Measurements from ENCODE around the gene C15orf39. TPM values are rescaled to one million over a fixed set of nuclear protein-coding genes. Genes with fewer than 3 reads are reported as not detected.

The C15orf39 gene
- total and polyA plus RNA-seq, 2 experiments from 2014 or later = 13.4 to 54.1 TPM

DNA sequence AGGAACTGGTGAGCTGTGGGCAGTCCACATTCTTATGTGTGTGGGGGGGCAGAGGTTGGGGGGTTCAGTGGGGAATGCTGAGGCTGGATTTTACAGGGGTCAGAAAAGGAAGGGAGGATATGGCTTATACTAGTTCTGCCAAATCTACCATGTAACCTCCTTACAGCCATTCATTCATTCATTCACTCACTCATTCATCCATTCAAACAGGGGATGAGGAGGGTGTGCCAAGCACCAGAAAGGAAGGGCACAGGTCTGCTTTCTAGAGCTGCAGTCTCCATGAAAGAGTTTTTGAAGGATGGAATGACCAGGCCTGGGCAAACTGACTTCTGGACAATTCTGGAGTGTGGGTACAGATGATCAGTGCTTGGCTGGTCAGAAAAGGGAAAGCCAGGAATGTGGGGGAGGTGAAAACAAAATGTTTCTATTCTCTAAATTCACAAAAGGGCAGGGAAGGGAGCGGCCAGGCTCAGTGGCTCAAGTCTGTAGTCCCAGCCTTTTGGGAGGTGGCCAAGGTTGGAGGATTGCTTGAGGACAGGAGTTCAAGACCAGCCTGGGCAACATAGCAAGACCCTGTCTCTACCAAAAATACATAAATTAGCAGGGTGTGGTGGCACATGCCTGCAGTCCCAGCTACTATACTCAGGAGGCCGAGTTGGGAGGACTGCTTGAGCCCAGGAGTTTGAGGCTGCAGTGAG is 49.2 kb upstream of the C15orf39 start:
- Histone ChIP-seq H2AFZ (no peak overlapping the region), H3K27me3 (ENCODE audit: insufficient read depth) (no peaks in the 10 kb centered on the region), H3K9me2 (ENCODE audit: insufficient read depth) (no peaks in the 10 kb centered on the region), H3K79me2 (replicated peaks; ENCODE audit: insufficient read depth) (no peaks in the 10 kb centered on the region), H4K20me1 (replicated peaks; ENCODE audit: insufficient read depth) (no peaks in the 10 kb centered on the region), H3K4me2 (no peak overlapping the region), H3K4me3 (no peak overlapping the region), H3K4me1 (ENCODE audit: insufficient read depth) (no peaks in the 10 kb centered on the region), H3K27ac (ENCODE audit: low read depth) (no peak overlapping the region), H3K36me3 (ENCODE audit: insufficient read depth) (no peaks in the 10 kb centered on the region), H3F3A (replicated peaks; ENCODE audit: low read depth) (no peaks in the 10 kb centered on the region)
- Mint-ChIP-seq H3K4me3 (no peak overlapping the region), H3K27me3 (ENCODE audit: insufficient read depth, low read depth, poor library complexity) (peaks cover 10% of the 10 kb centered on the region), H3K27ac (no peak overlapping the region), H3K9me3 (peaks cover 24% of the 10 kb centered on the region; the same call in 2 of the 3 replicates), H3K4me1 (peaks cover 6% of the 10 kb centered on the region; the same call in 2 of the 3 replicates), H3K36me3 (ENCODE audit: low read depth) (peaks cover 8% of the 10 kb centered on the region; the same call in 2 of the 3 replicates)
- DNase-seq (ENCODE audit: low spot score) = no peak
- no peak for ATAC-seq
- TF ChIP-seq, protein P1, sequence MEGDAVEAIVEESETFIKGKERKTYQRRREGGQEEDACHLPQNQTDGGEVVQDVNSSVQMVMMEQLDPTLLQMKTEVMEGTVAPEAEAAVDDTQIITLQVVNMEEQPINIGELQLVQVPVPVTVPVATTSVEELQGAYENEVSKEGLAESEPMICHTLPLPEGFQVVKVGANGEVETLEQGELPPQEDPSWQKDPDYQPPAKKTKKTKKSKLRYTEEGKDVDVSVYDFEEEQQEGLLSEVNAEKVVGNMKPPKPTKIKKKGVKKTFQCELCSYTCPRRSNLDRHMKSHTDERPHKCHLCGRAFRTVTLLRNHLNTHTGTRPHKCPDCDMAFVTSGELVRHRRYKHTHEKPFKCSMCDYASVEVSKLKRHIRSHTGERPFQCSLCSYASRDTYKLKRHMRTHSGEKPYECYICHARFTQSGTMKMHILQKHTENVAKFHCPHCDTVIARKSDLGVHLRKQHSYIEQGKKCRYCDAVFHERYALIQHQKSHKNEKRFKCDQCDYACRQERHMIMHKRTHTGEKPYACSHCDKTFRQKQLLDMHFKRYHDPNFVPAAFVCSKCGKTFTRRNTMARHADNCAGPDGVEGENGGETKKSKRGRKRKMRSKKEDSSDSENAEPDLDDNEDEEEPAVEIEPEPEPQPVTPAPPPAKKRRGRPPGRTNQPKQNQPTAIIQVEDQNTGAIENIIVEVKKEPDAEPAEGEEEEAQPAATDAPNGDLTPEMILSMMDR (conservative IDR thresholded peaks at IDR 0.05; ENCODE audit: low read depth in 2 of 2) = no peak
- TF ChIP-seq ZNF114 (CRISPR knock-in tag; IDR thresholded peaks at IDR 0.05) = no peak
- TF ChIP-seq, protein P2, sequence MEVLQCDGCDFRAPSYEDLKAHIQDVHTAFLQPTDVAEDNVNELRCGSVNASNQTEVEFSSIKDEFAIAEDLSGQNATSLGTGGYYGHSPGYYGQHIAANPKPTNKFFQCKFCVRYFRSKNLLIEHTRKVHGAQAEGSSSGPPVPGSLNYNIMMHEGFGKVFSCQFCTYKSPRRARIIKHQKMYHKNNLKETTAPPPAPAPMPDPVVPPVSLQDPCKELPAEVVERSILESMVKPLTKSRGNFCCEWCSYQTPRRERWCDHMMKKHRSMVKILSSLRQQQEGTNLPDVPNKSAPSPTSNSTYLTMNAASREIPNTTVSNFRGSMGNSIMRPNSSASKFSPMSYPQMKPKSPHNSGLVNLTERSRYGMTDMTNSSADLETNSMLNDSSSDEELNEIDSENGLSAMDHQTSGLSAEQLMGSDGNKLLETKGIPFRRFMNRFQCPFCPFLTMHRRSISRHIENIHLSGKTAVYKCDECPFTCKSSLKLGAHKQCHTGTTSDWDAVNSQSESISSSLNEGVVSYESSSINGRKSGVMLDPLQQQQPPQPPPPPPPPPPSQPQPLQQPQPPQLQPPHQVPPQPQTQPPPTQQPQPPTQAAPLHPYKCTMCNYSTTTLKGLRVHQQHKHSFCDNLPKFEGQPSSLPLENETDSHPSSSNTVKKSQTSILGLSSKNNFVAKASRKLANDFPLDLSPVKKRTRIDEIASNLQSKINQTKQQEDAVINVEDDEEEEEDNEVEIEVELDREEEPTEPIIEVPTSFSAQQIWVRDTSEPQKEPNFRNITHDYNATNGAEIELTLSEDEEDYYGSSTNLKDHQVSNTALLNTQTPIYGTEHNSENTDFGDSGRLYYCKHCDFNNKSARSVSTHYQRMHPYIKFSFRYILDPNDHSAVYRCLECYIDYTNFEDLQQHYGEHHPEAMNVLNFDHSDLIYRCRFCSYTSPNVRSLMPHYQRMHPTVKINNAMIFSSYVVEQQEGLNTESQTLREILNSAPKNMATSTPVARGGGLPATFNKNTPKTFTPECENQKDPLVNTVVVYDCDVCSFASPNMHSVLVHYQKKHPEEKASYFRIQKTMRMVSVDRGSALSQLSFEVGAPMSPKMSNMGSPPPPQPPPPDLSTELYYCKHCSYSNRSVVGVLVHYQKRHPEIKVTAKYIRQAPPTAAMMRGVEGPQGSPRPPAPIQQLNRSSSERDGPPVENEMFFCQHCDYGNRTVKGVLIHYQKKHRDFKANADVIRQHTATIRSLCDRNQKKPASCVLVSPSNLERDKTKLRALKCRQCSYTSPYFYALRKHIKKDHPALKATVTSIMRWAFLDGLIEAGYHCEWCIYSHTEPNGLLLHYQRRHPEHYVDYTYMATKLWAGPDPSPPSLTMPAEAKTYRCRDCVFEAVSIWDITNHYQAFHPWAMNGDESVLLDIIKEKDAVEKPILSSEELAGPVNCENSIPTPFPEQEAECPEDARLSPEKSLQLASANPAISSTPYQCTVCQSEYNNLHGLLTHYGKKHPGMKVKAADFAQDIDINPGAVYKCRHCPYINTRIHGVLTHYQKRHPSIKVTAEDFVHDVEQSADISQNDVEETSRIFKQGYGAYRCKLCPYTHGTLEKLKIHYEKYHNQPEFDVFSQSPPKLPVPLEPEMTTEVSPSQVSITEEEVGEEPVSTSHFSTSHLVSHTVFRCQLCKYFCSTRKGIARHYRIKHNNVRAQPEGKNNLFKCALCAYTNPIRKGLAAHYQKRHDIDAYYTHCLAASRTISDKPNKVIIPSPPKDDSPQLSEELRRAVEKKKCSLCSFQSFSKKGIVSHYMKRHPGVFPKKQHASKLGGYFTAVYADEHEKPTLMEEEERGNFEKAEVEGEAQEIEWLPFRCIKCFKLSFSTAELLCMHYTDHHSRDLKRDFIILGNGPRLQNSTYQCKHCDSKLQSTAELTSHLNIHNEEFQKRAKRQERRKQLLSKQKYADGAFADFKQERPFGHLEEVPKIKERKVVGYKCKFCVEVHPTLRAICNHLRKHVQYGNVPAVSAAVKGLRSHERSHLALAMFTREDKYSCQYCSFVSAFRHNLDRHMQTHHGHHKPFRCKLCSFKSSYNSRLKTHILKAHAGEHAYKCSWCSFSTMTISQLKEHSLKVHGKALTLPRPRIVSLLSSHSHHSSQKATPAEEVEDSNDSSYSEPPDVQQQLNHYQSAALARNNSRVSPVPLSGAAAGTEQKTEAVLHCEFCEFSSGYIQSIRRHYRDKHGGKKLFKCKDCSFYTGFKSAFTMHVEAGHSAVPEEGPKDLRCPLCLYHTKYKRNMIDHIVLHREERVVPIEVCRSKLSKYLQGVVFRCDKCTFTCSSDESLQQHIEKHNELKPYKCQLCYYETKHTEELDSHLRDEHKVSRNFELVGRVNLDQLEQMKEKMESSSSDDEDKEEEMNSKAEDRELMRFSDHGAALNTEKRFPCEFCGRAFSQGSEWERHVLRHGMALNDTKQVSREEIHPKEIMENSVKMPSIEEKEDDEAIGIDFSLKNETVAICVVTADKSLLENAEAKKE (CRISPR knock-in tag; IDR thresholded peaks at IDR 0.05) = no peak
- TF ChIP-seq NANOG (IDR thresholded peaks at IDR 0.05; ENCODE audit: borderline replicate concordance) = no peak
- no peak for TF ChIP-seq EZH2 (IDR thresholded peaks at IDR 0.05; ENCODE audit: low read depth, unreplicated experiment)
- no peak for TF ChIP-seq STAT1 (IDR thresholded peaks at IDR 0.05; ENCODE audit: unreplicated experiment)
- TF ChIP-seq, protein P3, sequence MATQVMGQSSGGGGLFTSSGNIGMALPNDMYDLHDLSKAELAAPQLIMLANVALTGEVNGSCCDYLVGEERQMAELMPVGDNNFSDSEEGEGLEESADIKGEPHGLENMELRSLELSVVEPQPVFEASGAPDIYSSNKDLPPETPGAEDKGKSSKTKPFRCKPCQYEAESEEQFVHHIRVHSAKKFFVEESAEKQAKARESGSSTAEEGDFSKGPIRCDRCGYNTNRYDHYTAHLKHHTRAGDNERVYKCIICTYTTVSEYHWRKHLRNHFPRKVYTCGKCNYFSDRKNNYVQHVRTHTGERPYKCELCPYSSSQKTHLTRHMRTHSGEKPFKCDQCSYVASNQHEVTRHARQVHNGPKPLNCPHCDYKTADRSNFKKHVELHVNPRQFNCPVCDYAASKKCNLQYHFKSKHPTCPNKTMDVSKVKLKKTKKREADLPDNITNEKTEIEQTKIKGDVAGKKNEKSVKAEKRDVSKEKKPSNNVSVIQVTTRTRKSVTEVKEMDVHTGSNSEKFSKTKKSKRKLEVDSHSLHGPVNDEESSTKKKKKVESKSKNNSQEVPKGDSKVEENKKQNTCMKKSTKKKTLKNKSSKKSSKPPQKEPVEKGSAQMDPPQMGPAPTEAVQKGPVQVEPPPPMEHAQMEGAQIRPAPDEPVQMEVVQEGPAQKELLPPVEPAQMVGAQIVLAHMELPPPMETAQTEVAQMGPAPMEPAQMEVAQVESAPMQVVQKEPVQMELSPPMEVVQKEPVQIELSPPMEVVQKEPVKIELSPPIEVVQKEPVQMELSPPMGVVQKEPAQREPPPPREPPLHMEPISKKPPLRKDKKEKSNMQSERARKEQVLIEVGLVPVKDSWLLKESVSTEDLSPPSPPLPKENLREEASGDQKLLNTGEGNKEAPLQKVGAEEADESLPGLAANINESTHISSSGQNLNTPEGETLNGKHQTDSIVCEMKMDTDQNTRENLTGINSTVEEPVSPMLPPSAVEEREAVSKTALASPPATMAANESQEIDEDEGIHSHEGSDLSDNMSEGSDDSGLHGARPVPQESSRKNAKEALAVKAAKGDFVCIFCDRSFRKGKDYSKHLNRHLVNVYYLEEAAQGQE (IDR thresholded peaks at IDR 0.05; ENCODE audit: unreplicated experiment) = no peak

Data from GM23338 (cell line).